RWPE1 (cell line): Measurements from ENCODE around the gene COG2.

Experiments used
- CTCF ChIA-PET: fragments of 350-600 bp; sonication (Branson Sonifier 250); formaldehyde crosslinking; extraction: SDS; loops from one replicate; lab custom pipeline; 2021; lab: Yijun Ruan, JAX
- POLR2A ChIA-PET: fragments of 400-600 bp; formaldehyde crosslinking; extraction: SDS; loops from one replicate; lab custom pipeline; 2020; ENCODE audit warnings: antibody characterized with exemption; ENCODE audit not compliant: low non-redundant PET; lab: Yijun Ruan, JAX
- DNase-seq: peaks from one replicate; pipeline ENCODE4 v3.0.0; 2012; ENCODE audit warnings: low spot score
- H3K27ac ChIP-seq: fragments of 450-650 bp; 2 replicates; pipeline ENCODE4 v1.5.1; 2017
- TF ChIP-seq, protein P1 (sequence below): fragments of 450-650 bp; conservative IDR thresholded peaks from 2 replicates; pipeline ENCODE4 v1.5.1; 2017; ENCODE audit warnings: low read depth, mild to moderate bottlenecking

COG2 gene

DNA sequence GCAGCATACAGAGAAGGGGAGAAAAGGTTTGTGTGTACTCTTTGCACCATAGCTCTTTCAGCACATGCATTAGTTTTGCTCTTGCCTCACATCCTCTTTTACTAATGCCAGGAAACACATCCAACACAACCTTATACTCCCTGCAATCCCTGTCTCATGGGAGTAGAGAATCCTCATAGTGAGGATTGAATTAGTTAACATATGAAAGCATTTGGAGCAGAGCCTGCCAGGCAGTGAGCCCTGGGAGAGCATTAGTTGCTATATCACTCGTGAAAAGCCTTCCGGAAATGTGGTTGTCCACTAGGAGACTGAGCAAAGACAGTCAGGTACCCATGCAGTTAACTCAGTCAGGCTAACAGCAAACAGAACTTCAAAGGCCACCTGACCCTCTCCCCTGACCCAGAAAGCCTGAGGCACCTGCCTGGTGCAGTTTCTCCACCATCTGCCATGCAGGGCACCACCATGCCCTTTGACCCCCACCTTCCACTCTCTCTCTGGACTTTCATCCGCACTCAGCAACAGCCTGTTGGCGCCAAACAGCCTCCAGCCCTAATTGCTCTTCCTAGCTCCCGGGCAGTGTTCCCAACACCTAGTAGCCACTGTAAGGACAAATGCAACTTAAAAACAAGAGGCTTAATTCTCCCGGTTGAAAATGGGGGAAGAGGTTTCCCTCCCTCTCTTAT lies 86.6 kb downstream of the COG2 start:
- TF ChIP-seq, protein P1, sequence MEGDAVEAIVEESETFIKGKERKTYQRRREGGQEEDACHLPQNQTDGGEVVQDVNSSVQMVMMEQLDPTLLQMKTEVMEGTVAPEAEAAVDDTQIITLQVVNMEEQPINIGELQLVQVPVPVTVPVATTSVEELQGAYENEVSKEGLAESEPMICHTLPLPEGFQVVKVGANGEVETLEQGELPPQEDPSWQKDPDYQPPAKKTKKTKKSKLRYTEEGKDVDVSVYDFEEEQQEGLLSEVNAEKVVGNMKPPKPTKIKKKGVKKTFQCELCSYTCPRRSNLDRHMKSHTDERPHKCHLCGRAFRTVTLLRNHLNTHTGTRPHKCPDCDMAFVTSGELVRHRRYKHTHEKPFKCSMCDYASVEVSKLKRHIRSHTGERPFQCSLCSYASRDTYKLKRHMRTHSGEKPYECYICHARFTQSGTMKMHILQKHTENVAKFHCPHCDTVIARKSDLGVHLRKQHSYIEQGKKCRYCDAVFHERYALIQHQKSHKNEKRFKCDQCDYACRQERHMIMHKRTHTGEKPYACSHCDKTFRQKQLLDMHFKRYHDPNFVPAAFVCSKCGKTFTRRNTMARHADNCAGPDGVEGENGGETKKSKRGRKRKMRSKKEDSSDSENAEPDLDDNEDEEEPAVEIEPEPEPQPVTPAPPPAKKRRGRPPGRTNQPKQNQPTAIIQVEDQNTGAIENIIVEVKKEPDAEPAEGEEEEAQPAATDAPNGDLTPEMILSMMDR: no peak
- POLR2A ChIA-PET: no interaction called here
- no peak overlapping the region for H3K27ac ChIP-seq
- CTCF ChIA-PET: no interaction called here
- DNase-seq: no peak

DNA sequence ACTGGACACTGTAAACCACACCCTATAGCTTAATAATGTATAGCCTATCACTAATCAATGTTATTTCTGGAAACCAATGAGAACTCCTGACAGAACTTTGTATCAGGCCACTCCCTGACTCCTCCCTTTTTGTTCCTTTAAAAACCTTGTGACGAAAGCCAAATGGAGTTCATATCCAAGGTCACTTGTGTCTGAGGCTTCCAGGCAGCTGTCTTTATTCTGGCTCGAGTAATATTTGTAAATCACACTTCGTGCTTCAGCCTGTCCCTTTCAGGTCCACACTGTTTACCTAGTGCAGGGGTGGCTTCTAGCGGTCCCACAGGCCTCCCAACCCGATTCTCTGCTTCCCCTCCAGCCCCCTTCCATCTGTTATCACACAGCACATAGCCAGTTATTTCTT lies 88.7 kb downstream of the COG2 start:
- ChIA-PET POLR2A (no interaction called here), CTCF (no interaction called here)
- no peak overlapping the region for H3K27ac ChIP-seq
- no peak for DNase-seq
- TF ChIP-seq, protein P1: no peak

DNA sequence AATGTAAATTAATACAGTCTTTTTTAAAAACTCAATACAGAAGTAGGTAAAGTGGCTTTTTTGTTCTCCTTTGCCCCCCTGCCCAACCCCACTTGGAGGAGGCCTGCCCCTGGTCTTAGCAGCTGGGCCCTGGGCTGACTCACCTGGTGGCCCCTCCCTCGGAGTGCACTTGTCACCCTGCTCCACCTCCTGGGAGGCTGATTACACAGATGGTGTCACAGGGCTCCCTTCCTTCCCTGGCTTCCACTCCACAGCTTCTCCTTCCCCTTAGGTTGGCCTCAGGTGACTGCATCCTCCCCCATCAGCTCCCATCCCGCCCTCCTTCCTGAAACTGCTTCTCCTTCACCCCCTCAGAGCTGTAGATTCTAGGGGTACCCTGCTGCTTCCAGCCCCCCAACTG lies 93.2 kb downstream of the COG2 start:
- POLR2A ChIA-PET: no interaction called here
- DNase-seq: no peak
- CTCF ChIA-PET: no interaction called here

DNA sequence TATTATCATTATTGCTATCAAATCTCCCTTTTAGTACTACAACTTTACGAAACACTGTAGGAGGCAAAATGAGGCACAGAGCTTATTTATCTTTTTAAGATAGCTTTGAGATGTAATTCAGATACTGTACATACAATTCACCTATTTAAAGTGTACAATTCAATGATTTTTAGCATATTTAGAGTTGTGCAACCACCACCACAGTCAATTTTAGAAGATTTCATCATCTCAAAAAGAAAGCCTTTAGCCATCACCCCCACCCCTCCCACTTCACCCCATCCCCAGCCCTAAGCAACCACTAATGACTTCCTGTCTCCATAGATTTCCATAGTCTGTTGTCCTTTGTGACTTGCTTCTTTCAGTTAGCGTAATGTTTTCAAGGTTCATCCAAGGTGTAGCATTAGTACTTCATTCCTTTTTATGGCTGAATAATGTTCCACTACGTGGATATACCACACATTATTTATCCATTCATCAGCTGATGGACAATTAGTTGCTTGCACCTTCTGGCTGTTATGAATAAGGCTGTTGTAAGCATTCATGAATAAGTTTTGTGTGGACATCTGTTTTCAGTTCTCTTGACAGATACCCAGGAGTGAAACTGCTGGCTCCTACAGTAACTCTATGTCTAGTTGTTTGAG lies 95.5 kb downstream of the COG2 start:
- no peak overlapping the region for H3K27ac ChIP-seq
- ChIA-PET POLR2A (no interaction called here), CTCF (interaction anchor here (1.1 kb wide), 1 partner anchor 35 kb away, joined by 3 read pairs; no protein-coding TSS in a partner anchor)
- TF ChIP-seq, protein P1: no peak
- no peak for DNase-seq

More for the DNA sequence above, 93.2 kb downstream of the COG2 start:
- TF ChIP-seq, protein P1: no peak
- no peak overlapping the region for H3K27ac ChIP-seq

- no peak overlapping the region for H3K27ac ChIP-seq
- no peak for DNase-seq
- CTCF ChIA-PET: interaction anchor here (0.5 to 0.7 kb wide), 2 partner anchors 109 to 1006 kb away, joined by 3 read pairs; no protein-coding TSS in a partner anchor
- TF ChIP-seq, protein P1: no peak
- POLR2A ChIA-PET: no interaction called here
Measured at GRCh38 chr1:230739564-230740290, 97.4 kb downstream of the COG2 start.
